ENCODE measurements around the gene CTSW.
A peak's percentile ranks its signal among the peaks of the same experiment; 100 is the strongest.

CTSW gene

DNA sequence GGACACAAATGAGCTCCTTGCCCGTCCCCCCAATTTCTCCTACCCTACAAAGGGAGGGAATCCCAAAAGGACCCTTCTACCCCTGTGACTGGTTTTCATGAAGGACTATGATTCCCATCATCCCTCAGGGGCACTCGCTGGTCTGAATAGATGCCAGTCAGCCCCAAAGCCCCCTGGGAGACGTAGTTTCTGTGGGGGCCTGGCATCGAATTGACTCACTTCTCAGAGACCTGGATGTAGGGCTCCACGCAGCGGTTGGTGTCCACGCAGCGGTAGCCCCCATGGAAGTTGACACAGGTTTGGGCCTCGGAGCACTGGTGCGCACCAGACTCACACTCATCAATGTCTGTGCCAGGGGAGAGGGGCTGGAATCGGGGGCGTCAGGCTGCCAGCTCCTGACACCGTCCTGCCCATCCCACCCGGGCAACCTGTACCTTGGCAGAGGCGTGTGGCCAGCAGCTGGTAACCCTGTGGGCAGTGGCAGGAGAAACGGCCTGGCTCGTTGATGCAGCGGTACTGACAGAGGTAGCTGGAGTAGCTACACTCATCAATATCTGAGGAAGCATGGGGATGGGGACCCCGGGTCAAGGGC lies 11.5 kb upstream of the CTSW start:
- no peak for DNase-seq

- no peak for DNase-seq
These were observed 10.7 kb upstream of the CTSW start for GRCh38 chr11:65868907-65869306.

- DNase-seq = no peak
These were observed 9.9 kb upstream of the CTSW start for GRCh38 chr11:65869643-65870306.

GRCh38 chr11:65870307-65870658 lies 9.4 kb upstream of the CTSW start:
- DNase-seq = no peak

DNA sequence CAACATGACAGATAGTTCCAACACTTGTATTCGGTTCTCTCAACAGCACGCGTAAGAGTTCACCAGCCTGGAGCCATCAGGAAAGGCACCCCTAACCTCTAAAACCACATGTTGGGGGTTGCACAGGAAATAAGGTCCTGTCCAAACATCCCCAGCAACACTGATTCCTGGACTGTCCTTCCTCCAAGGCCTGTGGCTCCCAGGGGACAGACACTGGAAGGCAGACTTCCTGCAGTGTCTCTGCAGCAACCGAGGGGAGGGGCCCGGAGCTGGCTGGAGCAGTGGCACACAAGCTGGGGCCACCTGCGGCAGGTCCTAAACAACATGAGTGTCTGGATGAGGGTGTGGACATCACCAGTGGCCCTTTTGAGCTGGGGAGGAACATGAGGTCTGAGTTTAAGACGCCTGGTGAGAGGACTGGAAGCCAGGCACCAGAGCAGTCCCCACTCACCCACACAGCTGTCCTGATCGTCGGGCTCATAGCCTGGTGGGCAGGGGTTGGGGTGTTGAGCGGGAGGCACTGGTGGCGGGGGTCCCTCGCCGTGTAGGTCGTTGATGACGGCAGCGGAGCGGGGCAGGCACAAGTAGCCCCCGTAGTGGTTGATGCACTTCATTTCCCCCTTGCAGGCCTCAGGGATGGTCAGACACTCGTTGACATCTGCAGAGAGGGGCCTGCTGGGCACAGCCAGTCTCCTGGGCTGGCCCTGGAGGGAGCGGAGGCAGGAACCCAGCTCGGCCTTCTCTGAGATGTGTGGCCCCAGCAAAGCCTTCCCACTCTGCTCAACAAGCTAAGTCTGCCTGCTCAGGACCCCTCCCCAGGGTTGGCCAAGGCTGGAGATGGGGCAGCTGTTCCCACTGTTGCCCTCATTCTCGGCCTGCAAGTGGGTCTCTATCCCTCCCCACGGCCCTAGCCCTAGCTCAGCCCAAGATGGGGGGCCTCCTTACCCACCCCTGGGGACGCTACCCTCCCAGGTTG lies 8.6 kb upstream of the CTSW start:
- no peak for DNase-seq

- no peak for DNase-seq
These were observed 7.7 kb upstream of the CTSW start for GRCh38 chr11:65871811-65872548.

GRCh38 chr11:65872586-65873317 lies 6.9 kb upstream of the CTSW start, which contains the start of gene EFEMP2:
Gene EFEMP2, minus strand, starts transcription at chr11:65872800. Its CDS starts 446 bp downstream, at chr11:65872354.
- no peak for DNase-seq

DNA sequence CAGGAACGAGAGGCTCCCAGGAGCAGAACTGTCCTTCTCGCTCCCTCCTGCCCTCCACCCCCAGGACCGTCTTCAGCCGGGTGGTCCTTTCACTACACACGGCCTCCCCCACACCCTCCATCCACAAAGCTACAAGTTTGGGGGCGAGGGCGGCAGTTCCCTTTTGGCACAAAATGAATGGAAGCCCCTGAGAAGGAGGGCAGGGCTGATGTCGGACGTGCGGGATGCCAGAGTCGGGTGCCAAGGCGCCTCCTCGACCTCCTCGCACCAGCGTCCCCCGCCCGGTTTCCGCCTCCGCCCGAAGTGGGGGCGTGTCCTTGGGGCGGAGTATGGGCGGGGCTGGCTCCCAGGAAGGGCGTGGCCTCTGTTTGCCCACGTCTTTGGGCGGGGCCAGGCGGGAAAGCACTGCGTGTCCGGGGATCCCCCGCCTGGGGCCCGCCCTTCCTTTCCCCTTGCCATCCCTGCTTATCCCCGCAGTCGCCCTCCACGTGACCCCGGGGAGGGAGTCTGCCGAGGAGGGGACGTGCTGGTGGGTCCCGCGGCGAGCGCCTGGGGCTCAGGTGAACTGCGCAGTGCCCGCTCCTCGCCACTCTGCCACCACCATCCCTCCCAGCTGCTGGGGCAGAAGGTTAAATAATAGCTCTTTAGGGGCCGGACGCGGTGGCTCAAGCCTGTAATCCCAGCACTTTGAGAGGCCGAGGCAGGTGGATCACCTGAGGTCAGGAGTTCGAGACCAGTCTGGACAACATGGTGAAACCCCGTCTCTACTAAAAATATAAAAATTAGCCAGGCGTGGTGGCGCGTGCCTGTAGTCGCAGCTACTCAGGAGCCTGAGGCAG lies 6.1 kb upstream of the CTSW start:
- DNase-seq = peak; percentile 69

DNA sequence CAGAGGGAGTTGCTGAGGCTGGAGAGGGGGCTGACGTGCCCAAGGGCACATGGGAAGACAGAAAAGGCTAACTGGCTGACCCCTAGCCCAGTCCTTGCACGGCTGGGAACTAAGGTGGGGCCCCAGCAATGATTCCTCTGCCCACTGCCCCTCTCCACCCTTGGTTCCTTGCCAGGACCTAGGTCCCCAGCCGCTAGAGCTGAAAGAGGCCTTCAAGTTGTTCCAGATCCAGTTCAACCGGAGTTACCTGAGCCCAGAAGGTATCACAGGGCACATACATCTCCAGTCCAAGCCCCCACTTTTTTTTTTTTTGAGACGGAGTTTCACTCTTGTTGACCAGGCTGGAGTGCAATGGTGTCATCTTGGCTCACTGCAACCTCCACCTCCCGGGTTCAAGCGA lies 390 bp downstream of the CTSW start:
- no peak for DNase-seq

- DNase-seq = no peak
These were observed 1.3 kb downstream of the CTSW start for GRCh38 chr11:65880844-65881421.

- no peak for DNase-seq
These were observed 2.8 kb downstream of the CTSW start for GRCh38 chr11:65882120-65883057.

DNA sequence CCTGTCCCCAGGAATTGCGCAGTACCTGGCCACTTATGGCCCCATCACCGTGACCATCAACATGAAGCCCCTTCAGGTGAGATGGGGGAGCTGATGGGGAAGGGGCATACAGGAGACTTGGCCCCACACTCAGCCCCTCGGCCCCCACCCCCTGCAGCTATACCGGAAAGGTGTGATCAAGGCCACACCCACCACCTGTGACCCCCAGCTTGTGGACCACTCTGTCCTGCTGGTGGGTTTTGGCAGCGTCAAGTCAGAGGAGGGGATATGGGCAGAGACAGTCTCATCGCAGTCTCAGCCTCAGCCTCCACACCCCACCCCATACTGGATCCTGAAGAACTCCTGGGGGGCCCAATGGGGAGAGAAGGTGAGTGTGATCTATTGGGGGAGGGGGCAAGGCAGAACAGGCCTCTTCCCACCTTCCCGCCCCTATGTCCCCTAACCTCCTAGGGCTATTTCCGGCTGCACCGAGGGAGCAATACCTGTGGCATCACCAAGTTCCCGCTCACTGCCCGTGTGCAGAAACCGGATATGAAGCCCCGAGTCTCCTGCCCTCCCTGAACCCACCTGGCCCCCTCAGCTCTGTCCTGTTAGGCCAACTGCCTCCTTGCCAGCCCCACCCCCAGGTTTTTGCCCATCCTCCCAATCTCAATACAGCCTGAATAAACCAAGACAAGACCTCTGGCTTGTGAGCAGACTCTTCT lies 3.6 kb downstream of the CTSW start:
- no peak for DNase-seq

GRCh38 chr11:65883786-65884715 lies 4.4 kb downstream of the CTSW start:
- no peak for DNase-seq

GRCh38 chr11:65884716-65885092 lies 5.1 kb downstream of the CTSW start:
- peak; percentile 6 for DNase-seq

- DNase-seq = no peak
These were observed 5.6 kb downstream of the CTSW start for GRCh38 chr11:65885231-65885630.

DNA sequence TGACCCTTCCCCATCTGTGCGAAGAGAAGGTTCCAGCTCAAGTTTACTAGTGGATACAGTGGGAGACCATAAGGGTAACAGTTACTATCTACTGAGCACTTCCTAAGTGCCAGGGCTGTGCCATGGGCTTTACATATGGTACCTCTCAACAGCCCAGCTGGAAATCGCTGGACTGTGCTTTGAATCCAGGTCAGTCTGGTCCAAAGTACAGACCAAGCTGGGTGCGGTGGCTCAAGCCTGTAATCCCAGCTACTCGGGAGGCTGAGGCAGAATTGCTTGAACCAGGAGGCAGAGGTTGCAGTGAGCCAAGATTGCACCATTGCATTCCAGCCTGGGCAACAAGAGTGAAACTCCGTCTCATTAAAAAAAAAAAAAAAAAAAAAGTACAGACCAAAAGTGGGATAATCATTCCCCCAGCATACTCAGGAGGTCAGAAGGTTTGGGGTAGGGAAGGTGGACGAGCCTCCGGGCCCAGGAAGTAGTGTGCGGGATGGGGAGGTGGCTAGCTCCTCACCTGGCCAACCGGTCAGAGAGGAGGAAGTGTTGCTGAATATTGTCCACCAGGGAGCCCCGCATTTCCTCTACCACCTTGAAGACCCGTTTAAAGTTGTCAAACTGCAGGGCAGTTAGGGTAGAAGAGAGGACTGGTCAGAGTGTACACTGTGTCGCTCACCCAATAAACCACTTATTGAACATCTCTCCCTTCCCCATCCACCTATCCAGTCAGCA lies 6.3 kb downstream of the CTSW start:
- DNase-seq = no peak
